Caco-2 (cell line): ENCODE data around the gene COLEC12. TPM values are rescaled to one million over a fixed set of nuclear protein-coding genes. Genes with fewer than 3 reads are reported as not detected.

ENCODE experiments used
- BruUV-seq: library from RNA; stranded (reverse); fragments of 400-500 nt; replicated peaks from 2 replicates; lab custom pipeline; 2021; lab: Mats Ljungman, UMichigan
- CTCF ChIA-PET: fragments of 300-600 bp; sonication (Branson Sonifier 250); formaldehyde crosslinking; loops from one replicate; lab custom pipeline; 2022; ENCODE audit warnings: antibody characterized with exemption; lab: Charles Lee
- POLR2A ChIA-PET: fragments of 300-600 bp; sonication (Branson Sonifier 250); formaldehyde crosslinking; loops from one replicate; lab custom pipeline; 2022; ENCODE audit warnings: antibody characterized with exemption; lab: Charles Lee
- DNase-seq, 2 experiments: peaks; one replicate each; pipeline versions ENCODE4 v3.0.0 to v3.0.0-alpha.2; 2020 to 2022
- H3K27me3 ChIP-seq: replicated peaks from 2 replicates; pipeline ENCODE4 v1.6.0; 2011; ENCODE audit warnings: low read length; ENCODE audit not compliant: control insufficient read depth, insufficient read depth
- H3K36me3 ChIP-seq: 2 replicates; pipeline ENCODE4 v1.5.1; 2011; ENCODE audit warnings: low read length; ENCODE audit not compliant: control insufficient read depth, insufficient read depth
- H3K4me1 ChIP-seq: fragments of 250-450 bp; sonication (Bioruptor Pico); 2 replicates; pipeline ENCODE4 v1.5.1; 2020; ENCODE audit warnings: mild to moderate bottlenecking
- H3K4me3 ChIP-seq: 2 replicates; pipeline ENCODE4 v1.5.1; 2011; ENCODE audit warnings: low read depth, mild to moderate bottlenecking, control low read depth, low read length
- H3K9me3 ChIP-seq: fragments of 250-450 bp; sonication (Bioruptor Pico); 2 replicates; pipeline ENCODE4 v1.5.1; 2020; ENCODE audit warnings: mild to moderate bottlenecking, moderate library complexity
- H3K27ac Mint-ChIP-seq: one replicate; pipeline ENCODE4 v1.8.0; 2022; ENCODE audit warnings: mixed read lengths; ENCODE audit not compliant: unreplicated experiment
- H3K27me3 Mint-ChIP-seq: one replicate; pipeline ENCODE4 v1.8.0; 2022; ENCODE audit warnings: mixed read lengths; ENCODE audit not compliant: insufficient read depth, unreplicated experiment
- H3K36me3 Mint-ChIP-seq: one replicate; pipeline ENCODE4 v1.8.0; 2022; ENCODE audit warnings: mild to moderate bottlenecking, mixed read lengths; ENCODE audit not compliant: insufficient read depth, unreplicated experiment
- H3K4me1 Mint-ChIP-seq: one replicate; pipeline ENCODE4 v1.8.0; 2022; ENCODE audit warnings: low read depth, mixed read lengths; ENCODE audit not compliant: unreplicated experiment
- H3K4me3 Mint-ChIP-seq: one replicate; pipeline ENCODE4 v1.8.0; 2022; ENCODE audit warnings: mild to moderate bottlenecking, moderate library complexity, mixed read lengths; ENCODE audit not compliant: unreplicated experiment
- H3K9me3 Mint-ChIP-seq: one replicate; pipeline ENCODE4 v1.8.0; 2022; ENCODE audit warnings: mixed read lengths; ENCODE audit not compliant: unreplicated experiment
- CTCF ChIP-seq, 2 experiments: fragments of 200-600 bp in 1 of 2; IDR thresholded peaks; 1 replicate in 1 of 2; 2 replicates in 1 of 2; pipeline versions ENCODE4 v1.5.1 to v1.8.0; 2011 to 2022; ENCODE audit warnings: antibody characterized with exemption in 1 of 2, control low read depth in 1 of 2, inconsistent platforms in 1 of 2, low read depth in 1 of 2, low read length in 1 of 2, mild to moderate bottlenecking in 1 of 2, moderate library complexity in 1 of 2; ENCODE audit not compliant: insufficient read depth in 1 of 2, severe bottlenecking in 1 of 2, unreplicated experiment in 1 of 2
- intact Hi-C: fragments of 100-400 bp; cut with micrococcal nuclease; formaldehyde crosslinking; loops from one replicate; pipeline ENCODE4 v1.10.0; 2022; ENCODE audit not compliant: unreplicated experiment
- total RNA-seq: library from RNA; stranded (reverse); gene quantifications from 2 replicates; pipeline ENCODE4 v1.2.3, GENCODE V29; 2022

The COLEC12 gene
- total RNA-seq, 1 experiment from 2014 or later, result 0.09 TPM

GRCh38 chr18:456361-457139 lies 44.0 kb downstream of the COLEC12 start:
- H3K27me3 Mint-ChIP-seq, result no peaks in the 10 kb centered on the region
- ChIA-PET CTCF (interaction anchor here (0.6 kb wide), 1 partner anchor 175 kb away, joined by 3 read pairs; no protein-coding TSS in a partner anchor), POLR2A (no interaction called here)
- no peak for TF ChIP-seq CTCF (IDR thresholded peaks at IDR 0.05; ENCODE audit: insufficient read depth in 1 of 2, low read depth in 1 of 2, low read length in 1 of 2, severe bottlenecking in 1 of 2, unreplicated experiment in 1 of 2)
- H3K27ac Mint-ChIP-seq, result no peak overlapping the region
- Histone ChIP-seq H3K36me3 (no peaks in the 10 kb centered on the region), H3K27me3 (no peaks in the 10 kb centered on the region), H3K9me3 (peaks cover 3% of the 10 kb centered on the region; the same call in 1 of the 2 replicates), H3K4me3 (no peak overlapping the region), H3K4me1 (no peaks in the 10 kb centered on the region)
- no TSS peak for BruUV-seq
- peaks cover 1% of the 10 kb centered on the region for H3K9me3 Mint-ChIP-seq
- H3K36me3 Mint-ChIP-seq, result no peaks in the 10 kb centered on the region
- no peak for DNase-seq
- intact Hi-C loops, result no loop called here
- no peaks in the 10 kb centered on the region for H3K4me1 Mint-ChIP-seq
- no peak overlapping the region for H3K4me3 Mint-ChIP-seq

GRCh38 chr18:453400-453799 lies 47.1 kb downstream of the COLEC12 start:
- intact Hi-C loops, result no loop called here
- Mint-ChIP-seq H3K4me3 (no peak overlapping the region), H3K36me3 (no peaks in the 10 kb centered on the region), H3K9me3 (peaks cover 17% of the 10 kb centered on the region), H3K27ac (no peak overlapping the region), H3K4me1 (no peaks in the 10 kb centered on the region), H3K27me3 (no peaks in the 10 kb centered on the region)
- no peak for TF ChIP-seq CTCF (IDR thresholded peaks at IDR 0.05; ENCODE audit: insufficient read depth in 1 of 2, low read depth in 1 of 2, low read length in 1 of 2, severe bottlenecking in 1 of 2, unreplicated experiment in 1 of 2)
- H3K9me3 ChIP-seq, result peaks cover 3% of the 10 kb centered on the region; the same call in 1 of the 2 replicates
- peaks cover 4% of the 10 kb centered on the region; the same call in 1 of the 2 replicates for H3K4me1 ChIP-seq
- ChIA-PET POLR2A (no interaction called here), CTCF (no interaction called here)
- H3K36me3 ChIP-seq, result no peaks in the 10 kb centered on the region
- no peak for DNase-seq
- no peaks in the 10 kb centered on the region for H3K27me3 ChIP-seq
- no TSS peak for BruUV-seq
- no peak overlapping the region for H3K4me3 ChIP-seq

- H3K4me1 Mint-ChIP-seq, result no peaks in the 10 kb centered on the region
- H3K4me3 Mint-ChIP-seq, result no peak overlapping the region
- ChIA-PET CTCF (no interaction called here), POLR2A (no interaction called here)
- no peak overlapping the region for H3K4me3 ChIP-seq
- peaks cover 3% of the 10 kb centered on the region; the same call in 1 of the 2 replicates for H3K9me3 ChIP-seq
- no peaks in the 10 kb centered on the region for H3K27me3 Mint-ChIP-seq
- H3K9me3 Mint-ChIP-seq, result peaks cover 17% of the 10 kb centered on the region
- no TSS peak for BruUV-seq
- H3K36me3 Mint-ChIP-seq, result no peaks in the 10 kb centered on the region
- TF ChIP-seq CTCF (IDR thresholded peaks at IDR 0.05; ENCODE audit: insufficient read depth in 1 of 2, low read depth in 1 of 2, low read length in 1 of 2, severe bottlenecking in 1 of 2, unreplicated experiment in 1 of 2), result no peak
- no peak for DNase-seq
- intact Hi-C loops, result no loop called here
- peaks cover 4% of the 10 kb centered on the region; the same call in 1 of the 2 replicates for H3K4me1 ChIP-seq
- no peaks in the 10 kb centered on the region for H3K27me3 ChIP-seq
- no peaks in the 10 kb centered on the region for H3K36me3 ChIP-seq
- no peak overlapping the region for H3K27ac Mint-ChIP-seq
Observed at GRCh38 chr18:452816-453215, 47.7 kb downstream of the COLEC12 start.
